Measurements from ENCODE around the gene CYP27B1. TPM values are rescaled to one million over a fixed set of nuclear protein-coding genes. Genes with fewer than 3 reads are reported as not detected.

The CYP27B1 gene
- total and polyA plus RNA-seq, 2 donors (not counting 3 experiments of a cell fraction or from before 2014, with no cell fraction given), result 0.62 to 2.7 TPM

GRCh38 chr12:57745485-57745881 is 21.4 kb downstream of the CYP27B1 start:
- BruUV-seq (replicated peaks), result TSS peak; percentile 35
- Histone ChIP-seq H3K27ac (ENCODE audit: insufficient read depth, low read depth, low read length) (peak overlapping the region; percentile 68), H3K4me3 (replicated peaks in 1 of 3; ENCODE audit: insufficient read depth in 1 of 3, low read depth in 1 of 3, low read length in 3 of 3) (peak overlapping the region; percentile 44 to 88 (median 75)), H3K4me1 (ENCODE audit: control insufficient read depth, extremely low read depth, insufficient read depth, low read length) (peaks cover 10% of the 10 kb centered on the region), H4K20me1 (replicated peaks; ENCODE audit: control insufficient read depth, extremely low read depth, insufficient read depth, low read length) (no peaks in the 10 kb centered on the region), H3K79me2 (ENCODE audit: control insufficient read depth, insufficient read depth, low read length) (peaks cover 4% of the 10 kb centered on the region), H3K4me2 (ENCODE audit: insufficient read depth, low read length) (peak overlapping the region; percentile 76), H3K27me3 (ENCODE audit: control insufficient read depth in 2 of 2, insufficient read depth in 2 of 2, low read length in 2 of 2) (peaks cover 8 to 10% of the 10 kb centered on the region in 2 experiments), H3K9me3 (replicated peaks; ENCODE audit: control insufficient read depth, insufficient read depth, low read length) (no peaks in the 10 kb centered on the region), H3K36me3 (ENCODE audit: control insufficient read depth in 2 of 2, extremely low read depth in 1 of 2, insufficient read depth in 2 of 2, low read length in 2 of 2) (peaks cover 4 to 18% of the 10 kb centered on the region in 2 experiments), H2AFZ (ENCODE audit: low read depth, low read length) (no peak overlapping the region), H3K9me1 (replicated peaks; ENCODE audit: control insufficient read depth, extremely low read depth, insufficient read depth, low read length) (no peaks in the 10 kb centered on the region), H3K9ac (replicated peaks; ENCODE audit: extremely low read depth, insufficient read depth, low read length) (peak overlapping the region; percentile 88)
- peak; percentile 31 for FAIRE-seq
- DNase-seq (ENCODE audit: low read depth, low spot score), result no peak
- POLR2A ChIA-PET, result interaction anchor here (1.2 kb wide), 1 partner anchor 27 kb away, joined by 4 read pairs; the partner anchor contains the start of genes EEF1AKMT3 and METTL1
- dilution Hi-C loops (cut with MboI; ENCODE audit: extremely low pct_ligation_motif_present, low sequenced_read_pairs) (no loop called here), intact Hi-C loops (cut with micrococcal nuclease) (no loop called here)
- CTCF ChIA-PET, result interaction anchor here (1.3 to 2.6 kb wide), 5 partner anchors 10 to 19 kb away, joined by 5 to 20 read pairs (median 5); no protein-coding TSS in a partner anchor
- TF ChIP-seq CTCF (IDR thresholded peaks at IDR 0.05; ENCODE audit: extremely low read depth in 1 of 2, insufficient read depth in 1 of 2, low read depth in 1 of 2, low read length in 2 of 2), result no peak
- TF ChIP-seq GATA2 (IDR thresholded peaks at IDR 0.05; ENCODE audit: insufficient read depth, insufficient read length, low read depth, low read length), result no peak
- TF ChIP-seq POLR2AphosphoS5 (IDR thresholded peaks at IDR 0.05; ENCODE audit: insufficient read depth, low read depth, low read length), result no peak

Measured in endothelial cell of umbilical vein (primary cell).